Neural crest cell (in vitro differentiated cells): ENCODE results near the gene CYSRT1. TPM values are rescaled to one million over a fixed set of nuclear protein-coding genes. Genes with fewer than 3 reads are reported as not detected.
A peak's percentile ranks its signal among the peaks of the same experiment; 100 is the strongest.

Experiments
- DNase-seq: peaks from one replicate; pipeline ENCODE4 v3.0.0; 2021; ENCODE audit warnings: low read depth, mixed read lengths, low spot score
- H3K27ac Mint-ChIP-seq: one replicate; pipeline ENCODE4 v1.8.0; 2021; ENCODE audit warnings: mild to moderate bottlenecking, mixed read lengths; ENCODE audit not compliant: unreplicated experiment
- H3K27me3 Mint-ChIP-seq: 2 replicates; pipeline ENCODE4 v1.8.0; 2021; ENCODE audit warnings: low read depth, mild to moderate bottlenecking, mixed read lengths
- H3K36me3 Mint-ChIP-seq: 2 replicates; pipeline ENCODE4 v1.8.0; 2021; ENCODE audit warnings: low read depth, mild to moderate bottlenecking, mixed read lengths
- H3K4me1 Mint-ChIP-seq: 2 replicates; pipeline ENCODE4 v1.8.0; 2021; ENCODE audit warnings: mixed read lengths
- H3K4me3 Mint-ChIP-seq: one replicate; pipeline ENCODE4 v1.8.0; 2021; ENCODE audit warnings: mild to moderate bottlenecking, mixed read lengths
- H3K9me3 Mint-ChIP-seq: 2 replicates; pipeline ENCODE4 v1.8.0; 2021; ENCODE audit warnings: mixed read lengths
- total RNA-seq: library from RNA; stranded (reverse); gene quantifications from 2 replicates; pipeline ENCODE4 v1.2.1, GENCODE V29; 2021
- TF ChIP-seq, protein P1 (sequence below): fragments of 200-600 bp; sonication (generic); conservative IDR thresholded peaks from 2 replicates; pipeline ENCODE4 v1.5.0; 2021; ENCODE audit warnings: antibody characterized with exemption, mild to moderate bottlenecking

CYSRT1 gene
- total RNA-seq, 1 donor from 2014 or later, result 1.2 TPM

DNA sequence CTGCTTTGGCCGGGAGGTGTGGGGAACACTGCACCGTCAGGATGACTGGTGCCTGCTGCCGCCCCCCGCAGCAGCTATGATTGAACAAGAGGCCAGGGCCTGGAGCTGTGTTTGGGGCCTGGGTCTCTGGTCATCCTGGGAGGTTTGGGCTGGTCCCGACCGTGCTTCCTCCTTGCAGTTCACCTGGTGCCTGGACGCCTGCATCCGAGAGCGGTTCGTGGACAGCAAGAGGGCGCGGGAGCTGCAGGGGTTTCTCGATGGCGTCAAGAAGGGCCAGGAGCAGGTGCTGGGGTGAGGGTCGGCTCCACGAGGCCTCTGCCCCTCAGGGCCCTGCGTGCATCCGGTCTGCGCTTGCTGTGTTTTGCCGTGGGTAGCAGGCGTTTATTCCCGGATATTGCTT, 39.1 kb downstream of the CYSRT1 start:
- Mint-ChIP-seq H3K4me3 (no peak overlapping the region), H3K9me3 (no peaks in the 10 kb centered on the region), H3K27me3 (no peaks in the 10 kb centered on the region)

DNA sequence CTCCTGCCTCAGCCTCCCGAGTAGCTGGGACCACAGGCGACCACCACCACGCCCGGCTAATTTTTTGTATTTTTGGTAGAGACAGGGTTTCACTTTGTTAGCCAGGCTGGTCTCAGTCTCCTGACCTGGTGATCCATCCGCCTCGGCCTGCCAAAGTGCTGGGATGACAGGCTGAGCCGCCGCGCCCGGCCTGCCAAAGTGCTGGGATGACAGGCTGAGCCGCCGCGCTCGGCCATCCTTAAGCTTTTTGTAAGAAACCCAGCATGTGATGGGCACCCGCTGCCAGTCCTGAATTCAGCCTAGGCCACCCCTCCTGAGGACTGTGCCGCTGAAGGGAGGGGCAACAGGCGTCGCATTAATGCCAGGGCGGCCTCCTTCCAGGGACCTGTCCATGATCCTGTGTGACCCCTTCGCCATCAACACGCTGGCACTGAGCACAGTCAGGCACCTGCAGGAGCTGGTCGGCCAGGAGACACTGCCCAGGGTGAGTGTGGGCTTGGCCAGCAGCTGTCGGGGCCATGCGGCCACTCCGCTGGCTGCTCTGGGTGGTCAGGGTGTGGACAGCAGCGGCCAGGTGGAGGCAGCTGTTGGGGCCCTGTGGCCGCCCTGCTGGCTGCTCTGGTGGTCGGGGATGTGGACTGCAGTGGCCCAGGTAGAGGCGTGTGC, 40.7 kb downstream of the CYSRT1 start:
- H3K27ac Mint-ChIP-seq, result no peak overlapping the region
- H3K4me1 Mint-ChIP-seq, result peaks cover 10% of the 10 kb centered on the region
- no peaks in the 10 kb centered on the region for H3K27me3 Mint-ChIP-seq
- no peaks in the 10 kb centered on the region for H3K9me3 Mint-ChIP-seq
- H3K4me3 Mint-ChIP-seq, result no peak overlapping the region
- TF ChIP-seq, protein P1, sequence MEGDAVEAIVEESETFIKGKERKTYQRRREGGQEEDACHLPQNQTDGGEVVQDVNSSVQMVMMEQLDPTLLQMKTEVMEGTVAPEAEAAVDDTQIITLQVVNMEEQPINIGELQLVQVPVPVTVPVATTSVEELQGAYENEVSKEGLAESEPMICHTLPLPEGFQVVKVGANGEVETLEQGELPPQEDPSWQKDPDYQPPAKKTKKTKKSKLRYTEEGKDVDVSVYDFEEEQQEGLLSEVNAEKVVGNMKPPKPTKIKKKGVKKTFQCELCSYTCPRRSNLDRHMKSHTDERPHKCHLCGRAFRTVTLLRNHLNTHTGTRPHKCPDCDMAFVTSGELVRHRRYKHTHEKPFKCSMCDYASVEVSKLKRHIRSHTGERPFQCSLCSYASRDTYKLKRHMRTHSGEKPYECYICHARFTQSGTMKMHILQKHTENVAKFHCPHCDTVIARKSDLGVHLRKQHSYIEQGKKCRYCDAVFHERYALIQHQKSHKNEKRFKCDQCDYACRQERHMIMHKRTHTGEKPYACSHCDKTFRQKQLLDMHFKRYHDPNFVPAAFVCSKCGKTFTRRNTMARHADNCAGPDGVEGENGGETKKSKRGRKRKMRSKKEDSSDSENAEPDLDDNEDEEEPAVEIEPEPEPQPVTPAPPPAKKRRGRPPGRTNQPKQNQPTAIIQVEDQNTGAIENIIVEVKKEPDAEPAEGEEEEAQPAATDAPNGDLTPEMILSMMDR, result no peak
- DNase-seq, result no peak
- H3K36me3 Mint-ChIP-seq, result peaks cover 12% of the 10 kb centered on the region

More for the DNA sequence above, 39.1 kb downstream of the CYSRT1 start:
- H3K36me3 Mint-ChIP-seq, result peaks cover 10% of the 10 kb centered on the region
- H3K27ac Mint-ChIP-seq, result no peak overlapping the region
- H3K4me1 Mint-ChIP-seq, result peaks cover 10% of the 10 kb centered on the region
- DNase-seq, result no peak
- TF ChIP-seq, protein P1, result no peak

DNA sequence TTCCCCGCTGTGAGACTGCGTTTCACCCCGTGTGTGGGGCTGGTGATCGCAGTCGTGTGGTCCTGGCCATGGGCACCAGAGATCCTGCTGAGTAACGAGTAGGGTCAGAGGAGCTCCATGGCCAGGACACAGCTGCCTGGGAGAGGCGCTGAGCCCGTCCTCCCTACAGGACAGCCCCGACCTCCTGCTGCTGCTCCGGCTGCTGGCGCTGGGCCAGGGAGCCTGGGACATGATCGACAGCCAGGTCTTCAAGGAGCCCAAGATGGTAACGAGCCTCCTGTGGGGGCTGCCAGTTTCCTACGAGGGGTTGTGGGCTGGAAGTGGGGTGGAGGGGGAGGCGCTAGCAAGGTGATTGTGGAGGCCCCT, 41.2 kb downstream of the CYSRT1 start:
- Mint-ChIP-seq H3K27ac (no peak overlapping the region), H3K27me3 (no peaks in the 10 kb centered on the region), H3K4me1 (peaks cover 10% of the 10 kb centered on the region), H3K9me3 (no peaks in the 10 kb centered on the region), H3K36me3 (peaks cover 12% of the 10 kb centered on the region), H3K4me3 (no peak overlapping the region)
- TF ChIP-seq, protein P1, result no peak
- no peak for DNase-seq

DNA sequence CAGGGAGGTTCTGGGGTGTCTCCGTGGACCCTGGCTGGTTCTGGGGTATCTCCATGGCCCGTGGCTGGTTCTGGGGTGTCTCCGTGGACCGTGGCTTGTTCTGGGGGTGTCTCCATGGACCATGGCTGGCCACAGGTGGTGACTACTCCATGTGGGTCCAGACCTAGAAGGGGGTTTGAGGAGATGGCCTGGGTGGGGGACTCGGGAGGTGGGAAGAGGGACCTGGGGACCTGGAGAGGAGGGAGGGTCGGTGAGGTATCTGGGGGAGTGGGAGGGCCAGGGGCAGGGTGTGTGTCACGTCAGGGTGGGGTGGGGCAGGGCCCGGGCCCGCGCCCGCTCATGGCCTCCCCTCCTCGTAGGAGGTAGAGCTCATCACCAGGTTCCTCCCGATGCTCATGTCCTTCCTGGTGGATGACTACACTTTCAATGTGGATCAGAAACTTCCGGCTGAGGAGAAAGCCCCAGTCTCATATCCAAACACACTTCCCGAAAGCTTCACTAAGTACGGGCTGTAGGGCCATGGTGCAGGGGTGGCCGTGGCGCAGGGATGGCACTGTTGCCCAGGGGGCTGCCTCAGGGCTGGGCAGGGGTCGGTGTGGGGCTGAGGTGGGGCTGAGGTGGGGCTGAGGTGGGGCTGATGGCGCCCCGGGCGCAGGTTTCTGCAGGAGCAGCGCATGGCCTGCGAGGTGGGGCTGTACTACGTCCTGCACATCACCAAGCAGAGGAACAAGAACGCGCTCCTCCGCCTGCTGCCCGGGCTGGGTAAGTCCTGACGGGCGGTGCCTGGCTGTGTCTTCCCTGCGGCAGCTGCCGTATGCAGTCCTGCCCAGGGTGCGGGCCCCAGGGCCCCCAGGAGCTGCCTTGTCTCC, 41.8 kb downstream of the CYSRT1 start:
- Mint-ChIP-seq H3K27me3 (no peaks in the 10 kb centered on the region), H3K4me3 (no peak overlapping the region), H3K4me1 (peaks cover 7% of the 10 kb centered on the region), H3K36me3 (peaks cover 7% of the 10 kb centered on the region), H3K9me3 (no peaks in the 10 kb centered on the region), H3K27ac (no peak overlapping the region)
- no peak for DNase-seq
- TF ChIP-seq, protein P1, result no peak

DNA sequence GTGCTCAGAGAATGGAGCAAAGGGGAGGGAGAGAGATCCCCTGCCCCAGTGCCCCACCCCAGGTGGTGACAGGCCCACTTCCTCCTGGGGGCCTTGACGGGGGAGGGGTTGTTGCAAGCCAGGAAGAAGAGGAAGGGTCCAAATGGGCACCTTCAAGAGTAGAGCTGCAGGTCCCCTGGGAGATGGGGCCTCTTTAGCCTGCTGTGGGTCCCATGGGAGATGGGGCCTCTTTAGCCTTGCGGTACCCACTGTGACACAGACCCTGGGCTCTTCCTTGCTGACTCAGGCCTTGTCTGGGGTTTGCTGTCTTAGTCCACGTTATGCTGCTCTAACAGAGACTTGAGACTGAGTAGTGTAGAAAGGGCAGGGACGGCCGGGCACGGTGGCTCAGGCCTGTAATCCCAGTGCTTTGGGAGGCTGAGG, 43.0 kb downstream of the CYSRT1 start:
- Mint-ChIP-seq H3K36me3 (peaks cover 6% of the 10 kb centered on the region), H3K4me1 (peaks cover 5% of the 10 kb centered on the region), H3K4me3 (peak overlapping the region; percentile 24), H3K27me3 (no peaks in the 10 kb centered on the region), H3K27ac (peak overlapping the region; percentile 67), H3K9me3 (no peaks in the 10 kb centered on the region)
- TF ChIP-seq, protein P1, result no peak
- DNase-seq, result no peak
